HEK293 (cell line): Measurements from ENCODE around the gene DGCR2.

ENCODE experiments used
- ATF2 ChIP-seq: fragments of 450-650 bp; formaldehyde crosslinking; IDR thresholded peaks from 2 replicates; pipeline ENCODE4 v1.5.1; 2016; ENCODE audit warnings: missing biosample characterization, missing genetic modification characterization, low read depth
- CTCF ChIP-seq: fragments of 450-650 bp; formaldehyde crosslinking; IDR thresholded peaks from 2 replicates; pipeline ENCODE4 v1.5.1; 2016; ENCODE audit warnings: missing biosample characterization, missing genetic modification characterization
- KLF8 ChIP-seq: fragments of 450-650 bp; formaldehyde crosslinking; IDR thresholded peaks from 2 replicates; pipeline ENCODE4 v1.5.1; 2016; ENCODE audit warnings: missing biosample characterization, missing genetic modification characterization
- PRDM1 ChIP-seq: fragments of 450-650 bp; formaldehyde crosslinking; IDR thresholded peaks from 2 replicates; pipeline ENCODE4; 2016; ENCODE audit warnings: missing biosample characterization, missing genetic modification characterization
- REST ChIP-seq: fragments of 450-650 bp; formaldehyde crosslinking; IDR thresholded peaks from 2 replicates; pipeline ENCODE4 v1.5.1; 2016; ENCODE audit warnings: missing biosample characterization, missing genetic modification characterization
- SETDB1 ChIP-seq: IDR thresholded peaks from one replicate; pipeline ENCODE4 v1.6.1; 2017; ENCODE audit warnings: mild to moderate bottlenecking, low read length, moderate library complexity, mixed read lengths; ENCODE audit not compliant: insufficient read length
- SP2 ChIP-seq: fragments of 450-650 bp; formaldehyde crosslinking; IDR thresholded peaks from 2 replicates; pipeline ENCODE4 v1.5.1; 2016; ENCODE audit warnings: missing biosample characterization, missing genetic modification characterization
- ZBTB20 ChIP-seq: fragments of 450-650 bp; formaldehyde crosslinking; IDR thresholded peaks from 2 replicates; pipeline ENCODE4 v1.5.1; 2016; ENCODE audit warnings: missing biosample characterization, missing genetic modification characterization
- ZNF140 ChIP-seq: fragments of 450-650 bp; formaldehyde crosslinking; IDR thresholded peaks from 2 replicates; pipeline ENCODE4 v1.5.1; 2016; ENCODE audit warnings: missing biosample characterization, missing genetic modification characterization
- ZNF335 ChIP-seq: fragments of 450-650 bp; formaldehyde crosslinking; conservative IDR thresholded peaks from 2 replicates; pipeline ENCODE4 v1.5.1; 2016; ENCODE audit warnings: missing biosample characterization, missing genetic modification characterization
- ZNF558 ChIP-seq: fragments of 450-650 bp; formaldehyde crosslinking; IDR thresholded peaks from 2 replicates; pipeline ENCODE4 v1.5.1; 2016; ENCODE audit warnings: missing biosample characterization, missing genetic modification characterization
- ZNF600 ChIP-seq: fragments of 450-650 bp; formaldehyde crosslinking; IDR thresholded peaks from 2 replicates; pipeline ENCODE4 v1.5.1; 2016; ENCODE audit warnings: missing biosample characterization, missing genetic modification characterization
- ZSCAN18 ChIP-seq: fragments of 450-650 bp; formaldehyde crosslinking; IDR thresholded peaks from 2 replicates; pipeline ENCODE4 v1.5.1; 2016; ENCODE audit warnings: missing biosample characterization, missing genetic modification characterization
- ZSCAN30 ChIP-seq: fragments of 450-650 bp; IDR thresholded peaks from 2 replicates; pipeline ENCODE4 v1.5.1; 2018; ENCODE audit warnings: missing biosample characterization, mild to moderate bottlenecking, missing genetic modification characterization, moderate library complexity

- TF ChIP-seq CTCF (tag by site-specific recombination) = no peak
- TF ChIP-seq ATF2 (tag by site-specific recombination) = no peak
- TF ChIP-seq PRDM1 = no peak
- TF ChIP-seq SETDB1 = no peak
- no peak for TF ChIP-seq SP2 (tag by site-specific recombination)
- TF ChIP-seq ZBTB20 (tag by site-specific recombination) = no peak
- no peak for TF ChIP-seq KLF8 (tag by site-specific recombination)
- TF ChIP-seq ZNF558 (tag by site-specific recombination) = no peak
- no peak for TF ChIP-seq ZNF600 (tag by site-specific recombination)
- no peak for TF ChIP-seq ZNF140 (tag by site-specific recombination)
- TF ChIP-seq ZNF335 (tag by site-specific recombination) = no peak
- TF ChIP-seq ZSCAN30 (tag by site-specific recombination) = no peak
- no peak for TF ChIP-seq ZSCAN18 (tag by site-specific recombination)
- no peak for TF ChIP-seq REST (tag by site-specific recombination)
These were observed 59.9 kb downstream of the DGCR2 start for GRCh38 chr22:19062139-19062942.
